Endothelial cell (in vitro differentiated cells): ENCODE results near the gene ADPRHL1. TPM values are rescaled to one million over a fixed set of nuclear protein-coding genes. Genes with fewer than 3 reads are reported as not detected.

Experiments used
- DNase-seq: peaks from one replicate; pipeline ENCODE4 v3.0.0; 2021; ENCODE audit warnings: low spot score
- H3K27ac Mint-ChIP-seq: one replicate; pipeline ENCODE4 v1.8.0; 2021; ENCODE audit warnings: mixed read lengths, inconsistent platforms; ENCODE audit not compliant: unreplicated experiment
- H3K27me3 Mint-ChIP-seq: one replicate; pipeline ENCODE4 v1.8.0; 2021; ENCODE audit warnings: mild to moderate bottlenecking, moderate library complexity, mixed read lengths, inconsistent platforms; ENCODE audit not compliant: unreplicated experiment
- H3K36me3 Mint-ChIP-seq: one replicate; pipeline ENCODE4 v1.8.0; 2021; ENCODE audit warnings: mild to moderate bottlenecking, low read depth, mixed read lengths, inconsistent platforms; ENCODE audit not compliant: unreplicated experiment
- H3K4me1 Mint-ChIP-seq: one replicate; pipeline ENCODE4 v1.8.0; 2021; ENCODE audit warnings: mild to moderate bottlenecking, mixed read lengths, inconsistent platforms; ENCODE audit not compliant: unreplicated experiment
- H3K4me3 Mint-ChIP-seq: one replicate; pipeline ENCODE4 v1.8.0; 2021; ENCODE audit warnings: mild to moderate bottlenecking, mixed read lengths, inconsistent platforms; ENCODE audit not compliant: unreplicated experiment
- H3K9me3 Mint-ChIP-seq: one replicate; pipeline ENCODE4 v1.8.0; 2021; ENCODE audit warnings: mixed read lengths, inconsistent platforms; ENCODE audit not compliant: unreplicated experiment
- total RNA-seq: library from RNA; stranded (reverse); fragmentation: NEBNext Ultra II Directional; extraction: Animal tissue kit (Norgen Biotek cat#: 25700); gene quantifications from one replicate; pipeline ENCODE4 v1.2.1, GENCODE V29; 2021; ENCODE audit not compliant: unreplicated experiment
- TF ChIP-seq, protein P1 (sequence below): fragments of 200-600 bp; sonication (generic); IDR thresholded peaks from one replicate; pipeline ENCODE4 v1.5.0; 2021; ENCODE audit warnings: antibody characterized with exemption; ENCODE audit not compliant: unreplicated experiment

Gene ADPRHL1
- total RNA-seq, 1 donor from 2014 or later = 1.5 TPM

DNA sequence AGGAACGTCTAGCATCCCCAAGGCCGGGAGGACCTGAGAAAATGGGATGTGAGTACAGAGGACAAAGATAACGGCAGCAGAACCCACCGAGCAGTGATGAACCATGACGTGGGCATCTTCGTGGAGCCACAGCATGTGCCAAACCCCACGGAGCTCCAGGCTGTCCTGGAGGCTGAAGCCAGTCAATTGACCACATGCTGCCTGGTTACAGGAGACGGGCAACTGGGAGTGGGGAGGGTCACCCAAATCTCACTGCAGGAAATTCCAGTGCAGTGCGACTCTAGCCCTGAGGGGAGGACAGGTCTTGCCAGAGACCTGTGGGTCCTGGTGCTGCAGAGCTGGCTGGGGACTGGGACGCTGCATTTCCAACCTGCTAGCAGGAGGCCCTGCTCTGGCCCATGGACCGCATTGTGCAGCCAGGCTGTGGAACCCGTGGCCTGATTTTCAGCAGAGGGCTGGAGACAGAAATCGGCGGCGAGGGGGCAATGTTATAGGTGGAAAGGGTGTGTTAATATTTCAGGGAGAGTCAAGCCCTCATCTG, 86.2 kb downstream of the ADPRHL1 start:
- no peak overlapping the region for H3K4me3 Mint-ChIP-seq
- TF ChIP-seq, protein P1, sequence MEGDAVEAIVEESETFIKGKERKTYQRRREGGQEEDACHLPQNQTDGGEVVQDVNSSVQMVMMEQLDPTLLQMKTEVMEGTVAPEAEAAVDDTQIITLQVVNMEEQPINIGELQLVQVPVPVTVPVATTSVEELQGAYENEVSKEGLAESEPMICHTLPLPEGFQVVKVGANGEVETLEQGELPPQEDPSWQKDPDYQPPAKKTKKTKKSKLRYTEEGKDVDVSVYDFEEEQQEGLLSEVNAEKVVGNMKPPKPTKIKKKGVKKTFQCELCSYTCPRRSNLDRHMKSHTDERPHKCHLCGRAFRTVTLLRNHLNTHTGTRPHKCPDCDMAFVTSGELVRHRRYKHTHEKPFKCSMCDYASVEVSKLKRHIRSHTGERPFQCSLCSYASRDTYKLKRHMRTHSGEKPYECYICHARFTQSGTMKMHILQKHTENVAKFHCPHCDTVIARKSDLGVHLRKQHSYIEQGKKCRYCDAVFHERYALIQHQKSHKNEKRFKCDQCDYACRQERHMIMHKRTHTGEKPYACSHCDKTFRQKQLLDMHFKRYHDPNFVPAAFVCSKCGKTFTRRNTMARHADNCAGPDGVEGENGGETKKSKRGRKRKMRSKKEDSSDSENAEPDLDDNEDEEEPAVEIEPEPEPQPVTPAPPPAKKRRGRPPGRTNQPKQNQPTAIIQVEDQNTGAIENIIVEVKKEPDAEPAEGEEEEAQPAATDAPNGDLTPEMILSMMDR = no peak
- H3K27me3 Mint-ChIP-seq = peaks cover 11% of the 10 kb centered on the region
- no peaks in the 10 kb centered on the region for H3K9me3 Mint-ChIP-seq
- H3K27ac Mint-ChIP-seq = no peak overlapping the region
- no peaks in the 10 kb centered on the region for H3K36me3 Mint-ChIP-seq
- DNase-seq = no peak
- no peaks in the 10 kb centered on the region for H3K4me1 Mint-ChIP-seq

DNA sequence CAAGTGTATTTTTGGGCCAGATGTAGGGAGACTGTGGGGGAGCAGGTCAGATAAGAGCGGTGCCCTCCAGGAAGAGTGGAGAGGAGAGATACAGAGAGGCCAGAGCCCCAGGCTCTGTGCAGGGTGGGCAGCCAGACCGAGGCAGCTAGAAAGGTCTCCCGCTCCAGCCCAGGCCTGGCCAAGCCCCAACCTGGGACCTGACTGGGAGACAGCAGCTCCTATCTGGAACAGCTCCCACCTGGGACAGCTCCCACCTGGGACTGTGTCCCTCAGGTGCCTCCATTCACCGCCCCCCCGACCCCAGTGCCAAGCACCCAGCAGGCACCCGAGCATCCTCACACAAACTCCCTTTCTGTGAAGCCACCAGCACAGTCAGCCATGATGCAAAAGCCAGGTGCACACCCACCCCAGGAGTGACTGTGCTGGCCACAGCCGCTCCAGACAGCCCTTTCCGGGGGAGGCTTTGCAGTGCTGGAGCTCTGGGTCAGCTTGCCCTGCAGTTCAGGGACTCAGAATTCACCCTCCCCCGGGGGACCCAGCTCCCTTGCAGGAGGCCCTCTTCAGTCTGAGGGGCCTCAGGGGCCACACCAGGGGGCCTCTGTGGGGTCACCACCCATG, 87.2 kb downstream of the ADPRHL1 start:
- H3K27ac Mint-ChIP-seq = no peak overlapping the region
- no peaks in the 10 kb centered on the region for H3K9me3 Mint-ChIP-seq
- no peak for DNase-seq
- no peaks in the 10 kb centered on the region for H3K36me3 Mint-ChIP-seq
- no peaks in the 10 kb centered on the region for H3K4me1 Mint-ChIP-seq
- H3K27me3 Mint-ChIP-seq = peaks cover 11% of the 10 kb centered on the region
- TF ChIP-seq, protein P1 = no peak
- H3K4me3 Mint-ChIP-seq = no peak overlapping the region

DNA sequence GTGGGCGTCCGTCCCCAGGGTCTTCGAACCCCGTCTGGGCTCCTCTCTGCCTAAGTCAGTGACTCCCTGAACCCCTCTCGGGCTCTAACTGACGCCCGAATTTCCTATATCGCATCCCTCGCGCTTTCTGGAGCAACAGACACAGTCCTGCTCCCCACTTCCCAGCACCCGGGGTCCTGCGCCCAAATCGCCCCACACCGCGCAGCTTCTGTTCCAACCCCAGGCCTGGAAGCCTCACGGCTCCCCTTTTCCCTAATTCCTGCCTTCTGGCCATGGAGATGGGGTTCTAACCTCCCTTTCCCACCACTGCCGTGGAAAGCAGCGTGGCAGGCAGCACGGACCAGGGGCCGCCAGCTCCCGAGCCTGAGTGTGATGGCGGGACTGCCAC, 87.7 kb downstream of the ADPRHL1 start:
- TF ChIP-seq, protein P1 = no peak
- no peaks in the 10 kb centered on the region for H3K36me3 Mint-ChIP-seq
- no peaks in the 10 kb centered on the region for H3K9me3 Mint-ChIP-seq
- peak overlapping the region; percentile 11 for H3K4me3 Mint-ChIP-seq
- H3K4me1 Mint-ChIP-seq = no peaks in the 10 kb centered on the region
- H3K27me3 Mint-ChIP-seq = peaks cover 11% of the 10 kb centered on the region
- H3K27ac Mint-ChIP-seq = no peak overlapping the region
- DNase-seq = no peak

DNA sequence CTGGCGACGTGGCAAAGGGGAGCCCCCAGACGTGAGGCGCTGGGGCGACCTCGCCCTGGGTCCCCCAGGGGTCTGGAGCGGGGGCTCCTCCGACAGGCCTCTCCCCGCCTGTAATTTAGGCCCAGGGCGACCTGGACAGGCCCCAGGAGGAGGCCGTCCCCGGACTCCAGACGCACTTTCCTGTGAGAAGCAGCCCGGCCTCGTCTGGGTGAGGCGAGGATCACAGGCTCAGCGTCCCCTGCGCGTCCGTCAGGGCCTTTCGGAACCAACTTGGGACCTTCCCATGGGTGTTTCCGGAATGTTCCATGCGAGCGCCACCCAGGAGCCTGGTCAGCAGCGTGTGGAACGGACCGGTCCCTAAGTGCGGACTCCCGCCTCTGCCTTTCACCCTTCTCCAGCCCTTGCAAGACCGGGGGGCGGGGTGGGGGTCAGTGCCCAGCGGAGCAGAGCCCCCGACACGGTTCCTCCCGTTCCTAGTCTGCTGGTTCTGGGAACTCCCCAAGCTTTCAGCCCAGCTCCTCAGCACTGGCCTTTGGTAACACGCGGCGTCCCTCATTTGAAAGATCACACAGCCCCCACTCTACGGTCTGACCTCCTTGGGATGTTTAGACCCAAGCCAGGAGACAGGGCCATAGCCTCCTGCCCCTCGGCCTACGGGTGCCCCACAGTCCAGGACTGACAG, 88.2 kb downstream of the ADPRHL1 start:
- Mint-ChIP-seq H3K9me3 (no peaks in the 10 kb centered on the region), H3K36me3 (no peaks in the 10 kb centered on the region), H3K27me3 (peaks cover 11% of the 10 kb centered on the region), H3K27ac (no peak overlapping the region), H3K4me1 (no peaks in the 10 kb centered on the region), H3K4me3 (peak overlapping the region; percentile 11)
- TF ChIP-seq, protein P1 = no peak
- DNase-seq = no peak

DNA sequence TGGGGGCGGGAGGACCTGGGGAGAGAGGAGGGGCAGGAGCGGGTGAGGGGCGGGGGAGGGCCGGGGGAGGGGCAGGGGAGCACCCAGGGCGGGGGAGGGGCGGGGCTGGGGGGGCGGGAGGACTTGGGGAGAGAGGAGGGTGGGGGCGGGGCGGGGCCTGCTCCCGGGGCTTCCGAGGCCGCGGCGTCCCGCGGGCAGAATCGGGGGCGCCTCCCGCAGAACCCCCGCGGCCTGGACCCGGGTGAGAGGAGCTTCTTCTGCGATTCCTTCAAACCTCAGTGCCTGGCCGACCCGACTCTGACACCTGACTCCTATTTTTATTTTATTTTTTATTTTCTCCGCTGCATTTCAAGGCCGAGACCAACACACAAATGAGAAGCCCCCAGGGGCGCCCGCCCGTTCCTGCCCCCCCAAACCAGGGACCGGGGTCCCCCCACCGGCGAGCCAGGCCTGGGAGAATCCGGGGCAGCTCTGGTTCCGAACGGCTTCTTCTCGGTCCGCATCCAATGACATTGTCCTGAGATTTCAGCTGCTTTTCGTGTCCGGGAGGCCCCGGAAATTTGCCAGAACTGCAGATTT, 88.9 kb downstream of the ADPRHL1 start:
- H3K27ac Mint-ChIP-seq = no peak overlapping the region
- TF ChIP-seq, protein P1 = no peak
- no peak overlapping the region for H3K4me3 Mint-ChIP-seq

More for the DNA sequence above, 88.9 kb downstream of the ADPRHL1 start:
- Mint-ChIP-seq H3K27me3 (peaks cover 9% of the 10 kb centered on the region), H3K4me1 (no peaks in the 10 kb centered on the region), H3K36me3 (no peaks in the 10 kb centered on the region), H3K9me3 (no peaks in the 10 kb centered on the region)
- no peak for DNase-seq
